GM11168 (cell line): Measurements from ENCODE around the gene APEH.

Experiments
- in situ Hi-C: fragments of 300-500 bp; cut with MboI; formaldehyde crosslinking; loops from one replicate; pipeline ENCODE4 v1.12.0; 2022; ENCODE audit warnings: low sequenced_read_pairs; ENCODE audit not compliant: unreplicated experiment

Gene APEH

GRCh38 chr3:49673715-49674496, at the start of gene APEH:
Gene APEH (plus strand): TSS chr3:49674351. CDS start chr3:49674402, 51 bp downstream.
- in situ Hi-C loops: no loop called here

GRCh38 chr3:49625071-49625470, 49.1 kb upstream of the APEH start:
- in situ Hi-C loops: no loop called here

GRCh38 chr3:49626101-49626581, 48.0 kb upstream of the APEH start:
- in situ Hi-C loops: no loop called here

GRCh38 chr3:49626796-49627195, 47.4 kb upstream of the APEH start:
- in situ Hi-C loops: no loop called here

GRCh38 chr3:49627634-49628033, 46.5 kb upstream of the APEH start:
- in situ Hi-C loops: no loop called here

GRCh38 chr3:49628249-49628648, 45.9 kb upstream of the APEH start:
- in situ Hi-C loops: no loop called here

GRCh38 chr3:49629451-49629850, 44.7 kb upstream of the APEH start:
- in situ Hi-C loops: no loop called here

- in situ Hi-C loops: no loop called here
These were observed 44.3 kb upstream of the APEH start for GRCh38 chr3:49629866-49630265.

GRCh38 chr3:49630784-49631183, 43.4 kb upstream of the APEH start:
- in situ Hi-C loops: no loop called here

- in situ Hi-C loops: no loop called here
These were observed 39.4 kb upstream of the APEH start for GRCh38 chr3:49634736-49635135.

- in situ Hi-C loops: no loop called here
These were observed 37.1 kb upstream of the APEH start for GRCh38 chr3:49636883-49637609.

- in situ Hi-C loops: no loop called here
These were observed 35.7 kb upstream of the APEH start for GRCh38 chr3:49638445-49638844.

GRCh38 chr3:49639551-49639950, 34.6 kb upstream of the APEH start:
- in situ Hi-C loops: no loop called here

- in situ Hi-C loops: loop anchor here (10.0 kb wide), 1 partner anchor 106 kb away; no protein-coding TSS in a partner anchor
These were observed 32.9 kb upstream of the APEH start for GRCh38 chr3:49641292-49641691.

GRCh38 chr3:49641921-49642707, 32.0 kb upstream of the APEH start:
- in situ Hi-C loops: loop anchor here (10.0 kb wide), 1 partner anchor 107 kb away; no protein-coding TSS in a partner anchor

GRCh38 chr3:49642708-49643145, 31.4 kb upstream of the APEH start:
- in situ Hi-C loops: loop anchor here (10.0 kb wide), 1 partner anchor 108 kb away; no protein-coding TSS in a partner anchor

GRCh38 chr3:49644684-49645083, 29.5 kb upstream of the APEH start:
- in situ Hi-C loops: loop anchor here (10.0 kb wide), 1 partner anchor 110 kb away; no protein-coding TSS in a partner anchor

GRCh38 chr3:49646236-49646635, 27.9 kb upstream of the APEH start:
- in situ Hi-C loops: loop anchor here (10.0 kb wide), 1 partner anchor 111 kb away; no protein-coding TSS in a partner anchor

- in situ Hi-C loops: loop anchor here (10.0 kb wide), 1 partner anchor 113 kb away; no protein-coding TSS in a partner anchor
These were observed 26.4 kb upstream of the APEH start for GRCh38 chr3:49647741-49648140.

- in situ Hi-C loops: loop anchor here (10.0 kb wide), 1 partner anchor 114 kb away; no protein-coding TSS in a partner anchor
These were observed 25.7 kb upstream of the APEH start for GRCh38 chr3:49648354-49649019.
